Bronchial epithelial cell (primary cell): ENCODE results near the gene TMEM87A. TPM values are rescaled to one million over a fixed set of nuclear protein-coding genes. Genes with fewer than 3 reads are reported as not detected.

ENCODE experiments used
- DNase-seq: peaks from one replicate; pipeline ENCODE4 v3.0.0-alpha.2; 2010; ENCODE audit warnings: low read depth
- FAIRE-seq: peaks from 2 replicates; lab custom pipeline; 2011; peaks lifted over from hg19 to GRCh38; lab: Jason Lieb, UNC
- H3K27me3 ChIP-seq: 2 replicates; pipeline ENCODE4 v1.5.1; 2011; ENCODE audit warnings: low read length; ENCODE audit not compliant: control insufficient read depth, insufficient read depth
- H3K36me3 ChIP-seq: 2 replicates; pipeline ENCODE4 v1.5.1; 2011; ENCODE audit warnings: low read length; ENCODE audit not compliant: control insufficient read depth, insufficient read depth
- H3K4me3 ChIP-seq: 2 replicates; pipeline ENCODE4 v1.5.1; 2011; ENCODE audit warnings: mild to moderate bottlenecking, low read depth, low read length, control low read depth
- total RNA-seq: library from RNA; depleted of rRNA; stranded (reverse); fragments of >200 nt; gene quantifications from 2 replicates; pipeline ENCODE4 v1.2.1, GENCODE V29; 2014
- TF ChIP-seq, protein P1 (sequence below): IDR thresholded peaks from 2 replicates; pipeline ENCODE4 v1.5.1; 2011; ENCODE audit warnings: mild to moderate bottlenecking, moderate library complexity, low read length, control low read depth, inconsistent platforms; ENCODE audit not compliant: insufficient read depth, severe bottlenecking

Gene TMEM87A
- total RNA-seq, 1 donor from 2014 or later, result 156 TPM

DNA sequence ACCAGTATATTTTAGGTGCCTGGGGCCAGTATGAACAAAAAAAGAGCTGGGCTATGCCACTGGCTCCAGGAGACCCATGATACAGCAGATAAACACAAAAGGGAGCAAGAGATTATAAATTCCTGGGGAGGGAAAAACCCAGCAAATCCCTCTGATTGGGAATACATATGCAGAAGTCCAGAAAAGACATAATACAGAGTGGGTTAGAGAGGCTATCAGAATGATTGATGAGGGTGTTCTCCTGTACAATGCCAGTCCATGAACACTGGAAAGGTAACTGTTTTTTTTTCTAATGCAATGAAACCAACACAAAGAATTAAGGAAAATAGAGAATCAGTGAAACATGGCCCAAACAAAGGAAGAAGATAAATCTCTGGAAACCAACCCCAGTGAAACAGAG, 59.7 kb downstream of the TMEM87A start:
- FAIRE-seq, result no peak
- peaks cover 13% of the 10 kb centered on the region for H3K36me3 ChIP-seq
- H3K27me3 ChIP-seq, result no peaks in the 10 kb centered on the region
- TF ChIP-seq, protein P1, sequence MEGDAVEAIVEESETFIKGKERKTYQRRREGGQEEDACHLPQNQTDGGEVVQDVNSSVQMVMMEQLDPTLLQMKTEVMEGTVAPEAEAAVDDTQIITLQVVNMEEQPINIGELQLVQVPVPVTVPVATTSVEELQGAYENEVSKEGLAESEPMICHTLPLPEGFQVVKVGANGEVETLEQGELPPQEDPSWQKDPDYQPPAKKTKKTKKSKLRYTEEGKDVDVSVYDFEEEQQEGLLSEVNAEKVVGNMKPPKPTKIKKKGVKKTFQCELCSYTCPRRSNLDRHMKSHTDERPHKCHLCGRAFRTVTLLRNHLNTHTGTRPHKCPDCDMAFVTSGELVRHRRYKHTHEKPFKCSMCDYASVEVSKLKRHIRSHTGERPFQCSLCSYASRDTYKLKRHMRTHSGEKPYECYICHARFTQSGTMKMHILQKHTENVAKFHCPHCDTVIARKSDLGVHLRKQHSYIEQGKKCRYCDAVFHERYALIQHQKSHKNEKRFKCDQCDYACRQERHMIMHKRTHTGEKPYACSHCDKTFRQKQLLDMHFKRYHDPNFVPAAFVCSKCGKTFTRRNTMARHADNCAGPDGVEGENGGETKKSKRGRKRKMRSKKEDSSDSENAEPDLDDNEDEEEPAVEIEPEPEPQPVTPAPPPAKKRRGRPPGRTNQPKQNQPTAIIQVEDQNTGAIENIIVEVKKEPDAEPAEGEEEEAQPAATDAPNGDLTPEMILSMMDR, result no peak
- H3K4me3 ChIP-seq, result no peak overlapping the region
- no peak for DNase-seq

DNA sequence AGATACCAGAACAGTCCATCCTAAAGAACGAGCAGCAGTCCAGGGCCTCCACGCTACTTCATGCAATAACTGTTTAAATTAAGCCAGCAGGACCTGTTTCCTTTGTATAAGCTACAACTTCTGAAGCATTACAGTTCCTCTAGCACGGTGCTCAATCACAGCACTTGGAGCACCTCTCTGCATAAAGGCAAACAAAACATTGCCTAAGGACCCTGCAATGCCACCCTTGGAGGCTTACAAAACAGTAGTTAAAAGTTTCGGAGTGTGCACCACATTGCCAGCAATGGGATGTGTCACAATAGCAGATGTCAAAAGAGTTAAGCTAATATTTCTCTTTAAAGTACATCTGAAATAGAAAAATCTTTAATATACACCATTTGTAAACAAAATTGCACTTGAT, 62.5 kb downstream of the TMEM87A start:
- DNase-seq (no peak), FAIRE-seq (no peak)
- H3K4me3 ChIP-seq, result no peak overlapping the region
- peaks cover 11% of the 10 kb centered on the region for H3K36me3 ChIP-seq
- TF ChIP-seq, protein P1, result no peak
- no peaks in the 10 kb centered on the region for H3K27me3 ChIP-seq

DNA sequence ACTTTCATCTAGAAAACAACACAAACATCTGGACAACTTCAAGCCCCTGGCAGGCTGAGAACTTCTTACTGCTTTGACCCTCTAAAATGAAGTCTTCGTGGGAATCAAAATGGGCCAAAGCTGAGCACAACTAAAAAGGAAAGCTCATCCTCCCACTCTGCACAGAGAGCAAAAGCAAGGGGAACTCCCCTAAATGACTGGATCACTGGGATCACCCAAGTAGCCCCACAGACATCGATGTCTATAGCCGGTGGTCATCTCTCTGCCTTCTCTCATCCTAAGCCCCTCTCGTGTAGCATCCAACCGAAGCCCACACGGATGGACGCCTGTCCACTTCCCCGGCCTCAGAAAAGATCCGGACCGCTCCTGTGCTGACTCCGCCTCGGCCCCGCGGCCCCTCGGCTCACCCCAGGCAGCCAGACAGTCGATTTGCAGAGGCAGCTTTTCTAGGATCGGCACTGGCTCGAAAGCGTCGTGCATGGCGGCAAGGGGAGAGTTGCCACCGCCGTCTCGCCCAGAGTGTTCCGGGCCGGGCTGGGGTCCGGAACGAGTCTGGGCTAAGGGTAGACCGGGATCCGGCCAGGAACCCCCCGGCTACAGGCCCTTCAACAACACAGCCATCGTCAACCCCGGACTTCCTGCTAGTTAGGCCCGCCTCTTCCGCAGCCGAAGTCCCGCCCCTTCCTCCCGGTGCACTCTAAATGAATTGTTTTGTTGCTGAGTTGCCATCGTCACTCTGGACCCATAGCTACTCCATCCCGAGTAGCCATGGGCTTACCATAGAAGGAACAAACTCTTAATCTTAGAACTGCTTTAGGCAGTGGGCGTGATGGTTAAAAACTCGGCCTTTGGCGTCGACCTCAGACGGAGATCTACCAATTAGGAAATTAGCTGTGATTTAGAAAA, 65.3 kb downstream of the TMEM87A start, which contains the start of gene VPS39:
Gene VPS39, minus strand, starts transcription at position 631 of the 906 bp plus-strand sequence. Its CDS starts 151 bp downstream, at position 480.
- FAIRE-seq, result no peak

DNA sequence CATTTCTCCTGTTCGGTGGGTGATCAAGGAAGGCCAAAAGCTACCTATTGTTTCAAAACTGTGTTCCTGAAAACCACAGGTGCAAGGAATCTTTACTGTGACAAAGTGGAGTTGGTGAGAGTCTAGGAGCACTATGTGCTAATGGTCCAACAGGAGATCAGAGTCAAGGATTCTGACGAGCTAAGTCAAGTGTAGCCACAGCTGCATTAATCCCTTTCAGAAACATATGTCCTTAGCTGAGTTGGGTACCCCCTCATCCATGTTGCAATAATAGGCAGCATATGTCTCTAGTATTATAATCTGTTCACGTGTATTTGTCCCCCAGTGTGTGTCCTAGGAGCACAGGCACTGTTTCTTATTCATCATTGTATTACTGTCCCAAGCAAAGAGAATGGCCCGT, 66.8 kb downstream of the TMEM87A start:
- FAIRE-seq (no peak), DNase-seq (no peak)
- Histone ChIP-seq H3K36me3 (peaks cover 4% of the 10 kb centered on the region), H3K4me3 (no peak overlapping the region), H3K27me3 (no peaks in the 10 kb centered on the region)
- TF ChIP-seq, protein P1, result no peak

More for the DNA sequence above, 65.3 kb downstream of the TMEM87A start, which contains the start of gene VPS39:
- H3K36me3 ChIP-seq, result peaks cover 7% of the 10 kb centered on the region
- peak; percentile 76 for DNase-seq
- H3K4me3 ChIP-seq, result peak within 1 kb of the TSS; percentile 89
- H3K27me3 ChIP-seq, result no peaks in the 10 kb centered on the region
- TF ChIP-seq, protein P1, result no peak

DNA sequence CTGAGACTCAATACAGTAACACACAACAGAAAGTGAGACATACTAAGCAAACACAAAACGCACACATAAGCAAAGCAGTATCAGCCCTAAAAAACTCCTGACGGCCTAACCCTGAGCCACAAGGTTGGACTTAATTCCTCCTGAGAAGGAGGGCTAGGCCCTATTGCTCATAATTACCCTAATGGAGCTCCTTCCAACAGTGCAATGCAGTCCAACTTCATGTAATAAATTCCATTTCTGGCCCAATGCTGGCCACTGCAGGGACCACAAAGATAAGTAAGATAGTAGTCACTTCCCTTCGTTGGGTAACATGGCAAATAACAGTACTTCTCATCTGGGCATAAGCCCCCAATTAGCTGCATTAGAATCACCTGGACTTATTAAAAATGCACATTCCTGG, 69.3 kb downstream of the TMEM87A start:
- H3K36me3 ChIP-seq, result no peaks in the 10 kb centered on the region
- FAIRE-seq (no peak), DNase-seq (no peak)
- no peak overlapping the region for H3K4me3 ChIP-seq
- TF ChIP-seq, protein P1, result no peak
- H3K27me3 ChIP-seq, result no peaks in the 10 kb centered on the region
